HCT116 (cell line): ENCODE measurements around the gene IRS1. TPM values are rescaled to one million over a fixed set of nuclear protein-coding genes. Genes with fewer than 3 reads are reported as not detected.

ENCODE experiments used
- ATAC-seq: fragments of 200-7000 bp; cut with Tn5 transposase; 2 replicates; pipeline ENCODE4 v1.9.1; 2020; ENCODE audit warnings: mild to moderate bottlenecking, moderate library complexity
- BruUV-seq: library from RNA; stranded (reverse); fragments of 400-500 nt; replicated peaks from 2 replicates; lab custom pipeline; 2021; lab: Mats Ljungman, UMichigan
- CTCF ChIA-PET: fragments of 300-600 bp; sonication (Branson Sonifier 250); formaldehyde crosslinking; loops from one replicate; lab custom pipeline; 2021; ENCODE audit warnings: antibody characterized with exemption; lab: Charles Lee
- POLR2A ChIA-PET: fragments of 300-600, 350-600 bp; sonication (Branson Sonifier 250); formaldehyde crosslinking; loops from one replicate; lab custom pipeline; 2021; ENCODE audit warnings: antibody characterized with exemption; lab: Charles Lee
- RAD21 ChIA-PET, 2 experiments: fragments of 300-600 bp; sonication (Branson Sonifier 250); formaldehyde crosslinking; loops; one replicate each; lab custom pipeline; 2023; ENCODE audit warnings: low total read pairs in 2 of 2; ENCODE audit not compliant: uncharacterized antibody in 2 of 2, unreplicated experiment in 2 of 2, low non-redundant PET in 1 of 2; lab: Charles Lee
- DNase-seq: peaks from one replicate; pipeline ENCODE4 v3.0.0-alpha.2; 2010; ENCODE audit warnings: low read depth, low spot score
- H2AFZ ChIP-seq: fragments of 200-600 bp; shearing (Covaris generic), sonication (generic); 2 replicates; pipeline ENCODE4 v1.6.1; 2017; ENCODE audit warnings: low read depth, mixed run types, mixed read lengths, antibody characterized with exemption, low read length; ENCODE audit not compliant: poor library complexity, severe bottlenecking
- H3K27ac ChIP-seq: 2 replicates; pipeline ENCODE4 v1.5.1; 2012; ENCODE audit warnings: low read depth, low read length
- H3K27me3 ChIP-seq: fragments of 200-600 bp; sonication (generic); 2 replicates; pipeline ENCODE4 v1.6.1; 2016; ENCODE audit warnings: mixed run types, low read length, mixed read lengths; ENCODE audit not compliant: insufficient read depth
- H3K36me3 ChIP-seq, 2 experiments: fragments of 200-500 bp in 1 of 2; fragments of 200-600 bp in 1 of 2; sonication (Bioruptor generic) in 1 of 2; sonication (generic) in 1 of 2; 2 replicates each; pipeline versions ENCODE4 v1.5.1 to v1.6.1; 2014 to 2016; ENCODE audit warnings: low read length in 2 of 2, inconsistent platforms in 1 of 2, mixed read lengths in 1 of 2, mixed run types in 1 of 2; ENCODE audit not compliant: insufficient read depth in 2 of 2, control insufficient read depth in 1 of 2
- H3K4me1 ChIP-seq, 2 experiments: fragments of 200-600 bp in 1 of 2; sonication (generic) in 1 of 2; 2 replicates each; pipeline versions ENCODE4 v1.5.1 to v1.6.1; 2012 to 2017; ENCODE audit warnings: low read length in 2 of 2, inconsistent platforms in 1 of 2, mild to moderate bottlenecking in 1 of 2, mixed read lengths in 1 of 2, mixed run types in 1 of 2, moderate library complexity in 1 of 2; ENCODE audit not compliant: insufficient read depth in 2 of 2, control insufficient read depth in 1 of 2
- H3K4me2 ChIP-seq: fragments of 200-600 bp; sonication (generic); 2 replicates; pipeline ENCODE4 v1.6.1; 2017; ENCODE audit warnings: mixed run types, low read length, mixed read lengths
- H3K4me3 ChIP-seq, 2 experiments: fragments of 200-600 bp in 1 of 2; sonication (generic) in 1 of 2; replicated peaks in 1 of 2; 2 replicates each; pipeline ENCODE4 v1.5.1; 2011 to 2016; ENCODE audit warnings: low read length in 2 of 2, control low read depth in 1 of 2, low read depth in 1 of 2, mild to moderate bottlenecking in 1 of 2, mixed read lengths in 1 of 2, mixed run types in 1 of 2
- H3K79me2 ChIP-seq: fragments of 200-600 bp; sonication (generic); 2 replicates; pipeline ENCODE4 v1.6.1; 2017; ENCODE audit warnings: mild to moderate bottlenecking, mixed run types, low read length, moderate library complexity, mixed read lengths; ENCODE audit not compliant: insufficient read depth
- H3K9ac ChIP-seq: fragments of 200-600 bp; sonication (generic); 2 replicates; pipeline ENCODE4 v1.6.1; 2016; ENCODE audit warnings: low read length, mixed read lengths
- H3K9me2 ChIP-seq: fragments of 200-600 bp; sonication (generic), shearing (Covaris generic); 2 replicates; pipeline ENCODE4 v1.6.1; 2017; ENCODE audit warnings: mixed run types, mild to moderate bottlenecking, moderate library complexity; ENCODE audit not compliant: insufficient read depth
- H3K9me3 ChIP-seq, 2 experiments: fragments of 200-500 bp in 1 of 2; fragments of 200-600 bp in 1 of 2; sonication (Bioruptor generic) in 1 of 2; sonication (generic) in 1 of 2; 2 replicates each; pipeline ENCODE4 v1.6.1; 2014 to 2017; ENCODE audit warnings: low read length in 2 of 2, mixed read lengths in 2 of 2, inconsistent platforms in 1 of 2, low read depth in 1 of 2, mild to moderate bottlenecking in 1 of 2, mixed run types in 1 of 2, moderate library complexity in 1 of 2; ENCODE audit not compliant: control insufficient read depth in 1 of 2, insufficient read depth in 1 of 2
- H4K20me1 ChIP-seq: fragments of 200-600 bp; sonication (generic), shearing (Covaris generic); 2 replicates; pipeline ENCODE4 v1.6.1; 2017; ENCODE audit warnings: mixed run types, mild to moderate bottlenecking, moderate library complexity; ENCODE audit not compliant: insufficient read depth
- CEBPB ChIP-seq: IDR thresholded peaks from 2 replicates; pipeline ENCODE4 v1.6.1; 2012; ENCODE audit warnings: low read depth
- EGR1 ChIP-seq: IDR thresholded peaks from 2 replicates; pipeline ENCODE4 v1.6.1; 2012; ENCODE audit warnings: low read depth
- ELF1 ChIP-seq: IDR thresholded peaks from 2 replicates; pipeline ENCODE4 v1.6.1; 2012; ENCODE audit warnings: low read depth, borderline replicate concordance
- EZH2 ChIP-seq: fragments of 200-600 bp; sonication (generic); IDR thresholded peaks from 2 replicates; pipeline ENCODE4 v1.6.1; 2017; ENCODE audit warnings: antibody characterized with exemption, mixed run types
- EZH2phosphoT487 ChIP-seq: fragments of 200-600 bp; IDR thresholded peaks from 2 replicates; pipeline ENCODE4 v1.6.1; 2018; ENCODE audit warnings: antibody characterized with exemption, borderline replicate concordance
- FOSL1 ChIP-seq: IDR thresholded peaks from 2 replicates; pipeline ENCODE4 v1.6.1; 2012; ENCODE audit warnings: low read depth
- MAX ChIP-seq: IDR thresholded peaks from 2 replicates; pipeline ENCODE4 v1.6.1; 2012
- POLR2AphosphoS5 ChIP-seq: IDR thresholded peaks from 2 replicates; pipeline ENCODE4 v1.6.1; 2011; ENCODE audit warnings: mild to moderate bottlenecking, low read depth, low read length, moderate library complexity
- RAD21 ChIP-seq: IDR thresholded peaks from 2 replicates; pipeline ENCODE4 v1.6.1; 2012; ENCODE audit warnings: low read depth, mild to moderate bottlenecking
- REST ChIP-seq: IDR thresholded peaks from 2 replicates; pipeline ENCODE4 v1.6.1; 2012; ENCODE audit warnings: low read depth
- SRF ChIP-seq: IDR thresholded peaks from 2 replicates; pipeline ENCODE4 v1.6.1; 2012; ENCODE audit warnings: low read depth
- TCF7L2 ChIP-seq: IDR thresholded peaks from 2 replicates; pipeline ENCODE4 v1.7.0; 2011; ENCODE audit warnings: borderline replicate concordance, inconsistent platforms; ENCODE audit not compliant: insufficient read depth, insufficient read length; ENCODE audit errors: extremely low read depth
- ZBTB33 ChIP-seq: IDR thresholded peaks from 2 replicates; pipeline ENCODE4 v1.6.1; 2011; ENCODE audit warnings: mild to moderate bottlenecking, low read length, moderate library complexity; ENCODE audit not compliant: insufficient replicate concordance; ENCODE audit errors: extremely low read depth
- ZFX ChIP-seq: fragments of 450-650 bp; IDR thresholded peaks from 2 replicates; pipeline ENCODE4 v1.6.1; 2017
- intact Hi-C: fragments of 100-400 bp; cut with micrococcal nuclease; formaldehyde crosslinking; loops from 2 replicates; pipeline ENCODE4 v1.10.0; 2022
- total RNA-seq: library from RNA; stranded (reverse); gene quantifications from one replicate; pipeline ENCODE4 v1.2.1, GENCODE V29; 2021; ENCODE audit not compliant: unreplicated experiment

Gene IRS1
- total RNA-seq, 1 experiment from 2014 or later = 88.8 TPM

- H3K9me3 ChIP-seq = no peaks in the 10 kb centered on the region
- H2AFZ ChIP-seq = no peak overlapping the region
- no TSS peak for BruUV-seq
- peak overlapping the region; percentile 96 for H3K27ac ChIP-seq
- POLR2A ChIA-PET = interaction anchor here (1.1 to 1.6 kb wide), 4 partner anchors 11 to 103 kb away, joined by 3 to 6 read pairs (median 6); no protein-coding TSS in a partner anchor
- peaks cover 79 to 84% of the 10 kb centered on the region in 2 experiments for H3K4me1 ChIP-seq
- H4K20me1 ChIP-seq = no peaks in the 10 kb centered on the region
- H3K27me3 ChIP-seq = no peaks in the 10 kb centered on the region
- no peak for ATAC-seq
- peaks cover 90% of the 10 kb centered on the region for H3K79me2 ChIP-seq
- H3K36me3 ChIP-seq = no peaks in the 10 kb centered on the region; a peak in 1 of 4 replicates
- intact Hi-C loops = no loop called here
- H3K9me2 ChIP-seq = no peaks in the 10 kb centered on the region
- TF ChIP-seq POLR2AphosphoS5 (peak; percentile 8; the same call in 1 of the 2 replicates), MAX (no peak), EGR1 (no peak; the same call in 1 of the 2 replicates), FOSL1 (0 out of 2 replicates have a peak, but pooled peaks have one; percentile 2), ZFX (no peak), TCF7L2 (no peak), EZH2phosphoT487 (no peak), SRF (no peak), ZBTB33 (no peak), CEBPB (no peak), EZH2 (no peak), ELF1 (no peak), RAD21 (0 out of 2 replicates have a peak, but pooled peaks have one; percentile 10), REST (no peak)
- RAD21 ChIA-PET = interaction anchor here (0.6 to 0.7 kb wide), 2 partner anchors 81 to 94 kb away, joined by 3 read pairs; no protein-coding TSS in a partner anchor
- no peak overlapping the region for H3K4me3 ChIP-seq
- H3K9ac ChIP-seq = peak overlapping the region; percentile 78
- CTCF ChIA-PET = interaction anchor here (1.3 kb wide), 1 partner anchor 44 kb away, joined by 3 read pairs; the partner anchor contains the start of gene IRS1
- DNase-seq = no peak
- peak overlapping the region; percentile 71 for H3K4me2 ChIP-seq
Measured at GRCh38 chr2:226754821-226755604, 44.6 kb downstream of the IRS1 start.
